SK-N-SH (cell line): ENCODE data around the gene GNL3. TPM values are rescaled to one million over a fixed set of nuclear protein-coding genes. Genes with fewer than 3 reads are reported as not detected.

Experiments
- CTCF ChIA-PET: fragments of 300-600, 350-600 bp; formaldehyde crosslinking; extraction: SDS; loops from one replicate; lab custom pipeline; 2021; lab: Yijun Ruan, JAX
- POLR2A ChIA-PET: fragments of 350-600 bp; sonication (Branson Sonifier 250); formaldehyde crosslinking; extraction: SDS; loops from one replicate; lab custom pipeline; 2020; ENCODE audit warnings: antibody characterized with exemption, inconsistent platforms; lab: Yijun Ruan, JAX
- DNase-seq: peaks from one replicate; pipeline ENCODE4 v3.0.0; 2012
- H2AFZ ChIP-seq: fragments of 200-600 bp; sonication (generic); 2 replicates; pipeline ENCODE4 v1.8.1; 2016; ENCODE audit warnings: antibody characterized with exemption, mild to moderate bottlenecking, low read depth
- H3F3A ChIP-seq: fragments of 200-600 bp; sonication (generic); replicated peaks from 2 replicates; pipeline ENCODE3; 2016; ENCODE audit warnings: antibody characterized with exemption, mild to moderate bottlenecking; ENCODE audit not compliant: insufficient read depth
- H3K27ac ChIP-seq, 2 experiments: fragments of 200-500 bp in 1 of 2; fragments of 200-600 bp in 1 of 2; sonication (Bioruptor generic) in 1 of 2; sonication (generic), shearing (Covaris generic) in 1 of 2; 2 replicates each; pipeline versions ENCODE4 v1.5.1 to v1.6.1; 2014 to 2016; ENCODE audit warnings: low read depth in 2 of 2, inconsistent platforms in 1 of 2, low read length in 1 of 2, mild to moderate bottlenecking in 1 of 2, mixed read lengths in 1 of 2
- H3K27me3 ChIP-seq: fragments of 200-600 bp; sonication (generic), shearing (Covaris generic); 2 replicates; pipeline ENCODE4 v1.6.1; 2016; ENCODE audit warnings: mixed run types; ENCODE audit not compliant: insufficient read depth
- H3K36me3 ChIP-seq, 2 experiments: fragments of 200-500 bp in 1 of 2; fragments of 200-600 bp in 1 of 2; sonication (Bioruptor generic) in 1 of 2; sonication (generic) in 1 of 2; replicated peaks in 1 of 2; 2 replicates each; pipeline versions ENCODE3 to v1.5.1; 2014 to 2016; ENCODE audit warnings: low read length in 1 of 2, mild to moderate bottlenecking in 1 of 2; ENCODE audit not compliant: insufficient read depth in 2 of 2, control insufficient read depth in 1 of 2
- H3K4me1 ChIP-seq, 2 experiments: fragments of 200-500 bp in 1 of 2; fragments of 200-600 bp in 1 of 2; sonication (Bioruptor generic) in 1 of 2; sonication (generic), shearing (Covaris generic) in 1 of 2; 2 replicates each; pipeline versions ENCODE4 v1.5.1 to v1.6.1; 2014 to 2016; ENCODE audit warnings: low read depth in 1 of 2, low read length in 1 of 2, mixed run types in 1 of 2; ENCODE audit not compliant: insufficient read depth in 2 of 2, control insufficient read depth in 1 of 2
- H3K4me2 ChIP-seq: fragments of 200-600 bp; sonication (generic), shearing (Covaris generic); 2 replicates; pipeline ENCODE4 v1.6.1; 2017; ENCODE audit warnings: mixed run types
- H3K4me3 ChIP-seq, 2 experiments: fragments of 200-500 bp in 1 of 2; fragments of 200-600 bp in 1 of 2; sonication (Bioruptor generic) in 1 of 2; sonication (generic), shearing (Covaris generic) in 1 of 2; 2 replicates each; pipeline versions ENCODE4 v1.5.1 to v1.8.1; 2014 to 2016; ENCODE audit warnings: low read depth in 2 of 2, inconsistent platforms in 1 of 2, low read length in 1 of 2, mild to moderate bottlenecking in 1 of 2, mixed read lengths in 1 of 2, moderate library complexity in 1 of 2
- H3K79me2 ChIP-seq: fragments of 200-600 bp; sonication (generic); 2 replicates; pipeline ENCODE4 v1.8.1; 2017; ENCODE audit warnings: mild to moderate bottlenecking; ENCODE audit not compliant: insufficient read depth
- H3K9ac ChIP-seq: fragments of 200-600 bp; sonication (generic); 2 replicates; pipeline ENCODE4 v1.6.1; 2017; ENCODE audit warnings: mixed run types
- H3K9me2 ChIP-seq: fragments of 200-600 bp; sonication (generic); 2 replicates; pipeline ENCODE4 v1.6.1; 2017; ENCODE audit warnings: mixed run types
- H3K9me3 ChIP-seq: fragments of 200-600 bp; sonication (generic); 2 replicates; pipeline ENCODE4 v1.6.1; 2017; ENCODE audit warnings: mixed run types, mild to moderate bottlenecking, moderate library complexity
- H4K20me1 ChIP-seq: fragments of 200-600 bp; sonication (generic); 2 replicates; pipeline ENCODE4 v1.6.1; 2017; ENCODE audit warnings: mild to moderate bottlenecking, mixed run types; ENCODE audit not compliant: insufficient read depth
- CHD2 ChIP-seq: fragments of 150-350 bp; IDR thresholded peaks from 2 replicates; pipeline ENCODE4 v1.6.1; 2018; ENCODE audit warnings: low read length; ENCODE audit not compliant: partially characterized antibody
- ELF1 ChIP-seq: IDR thresholded peaks from 2 replicates; pipeline ENCODE4 v1.4.0; 2012
- EP300 ChIP-seq, 2 experiments: IDR thresholded peaks; 2 replicates each; pipeline versions ENCODE4 v1.4.0 to v1.6.1; 2012; ENCODE audit warnings: borderline replicate concordance in 1 of 2, low read depth in 1 of 2, low read length in 1 of 2
- EZH2phosphoT487 ChIP-seq: fragments of 200-600 bp; sonication (generic); IDR thresholded peaks from 2 replicates; pipeline ENCODE4 v1.6.1; 2017; ENCODE audit warnings: low read depth, mixed run types, mild to moderate bottlenecking, antibody characterized with exemption, moderate library complexity, borderline replicate concordance
- GABPA ChIP-seq: IDR thresholded peaks from 2 replicates; pipeline ENCODE4 v1.4.0; 2012; ENCODE audit warnings: low read depth, mild to moderate bottlenecking
- MEF2A ChIP-seq: IDR thresholded peaks from 2 replicates; pipeline ENCODE4 v1.4.0; 2012; ENCODE audit warnings: low read depth, borderline replicate concordance
- NFIC ChIP-seq: IDR thresholded peaks from 2 replicates; pipeline ENCODE4 v1.4.0; 2012; ENCODE audit warnings: borderline replicate concordance
- NRF1 ChIP-seq: IDR thresholded peaks from 2 replicates; pipeline ENCODE4 v1.6.1; 2012; ENCODE audit warnings: low read depth, mild to moderate bottlenecking, low read length
- POLR2AphosphoS5 ChIP-seq: IDR thresholded peaks from 2 replicates; pipeline ENCODE4 v1.6.1; 2012; ENCODE audit warnings: low read depth, low read length
- RCOR1 ChIP-seq: fragments of 150-350 bp; IDR thresholded peaks from 2 replicates; pipeline ENCODE4 v1.6.1; 2017; ENCODE audit warnings: antibody characterized with exemption, low read length
- RXRA ChIP-seq: IDR thresholded peaks from 2 replicates; pipeline ENCODE4 v1.4.0; 2012; ENCODE audit warnings: low read depth, mild to moderate bottlenecking, borderline replicate concordance
- SIN3A ChIP-seq: IDR thresholded peaks from 2 replicates; pipeline ENCODE4 v1.6.1; 2012; ENCODE audit warnings: low read depth, mild to moderate bottlenecking, low read length, moderate library complexity, borderline replicate concordance
- TAF1 ChIP-seq: IDR thresholded peaks from 2 replicates; pipeline ENCODE4 v1.6.1; 2012; ENCODE audit warnings: low read depth, mild to moderate bottlenecking, low read length, moderate library complexity, borderline replicate concordance
- TCF12 ChIP-seq: IDR thresholded peaks from 2 replicates; pipeline ENCODE4 v1.4.0; 2012
- USF1 ChIP-seq: IDR thresholded peaks from 2 replicates; pipeline ENCODE4 v1.4.0; 2012; ENCODE audit warnings: low read depth, borderline replicate concordance
- USF2 ChIP-seq: fragments of 150-350 bp; IDR thresholded peaks from 2 replicates; pipeline ENCODE4 v1.6.1; 2017; ENCODE audit warnings: antibody characterized with exemption, low read length, low read depth, borderline replicate concordance
- WGBS: methylation state at CpG from one replicate; pipeline ENCODE4 v1.1.6; 2017; ENCODE audit warnings: low lambda C conversion rate; 5-methylcytosine and 5-hydroxymethylcytosine counted together
- polyA plus RNA-seq, 3 experiments: library from polyadenylated mRNA; depleted of rRNA; stranded (reverse); fragments of >200 nt; gene quantifications; 2 replicates each; pipeline ENCODE4 v1.2.3, GENCODE V29; 2012
- TF ChIP-seq, protein P1 (sequence below): IDR thresholded peaks from 2 replicates; pipeline ENCODE4 v1.4.0; 2012; ENCODE audit warnings: low read depth
- TF ChIP-seq, protein P2 (sequence below): fragments of 150-350 bp; IDR thresholded peaks from 2 replicates; pipeline ENCODE4 v1.6.1; 2016; ENCODE audit warnings: mild to moderate bottlenecking, low read depth, low read length

The GNL3 gene
- polyA plus RNA-seq, 1 of the 3 experiments (the other 2 are of a cell fraction), result 55.0 TPM

GRCh38 chr3:52685285-52685708 lies 535 bp upstream of the GNL3 start:
- peak overlapping the region; percentile 86 to 93 for H3K27ac ChIP-seq
- no peaks in the 10 kb centered on the region for H3K9me2 ChIP-seq
- ChIA-PET POLR2A (interaction anchor here (0.6 to 0.8 kb wide), 2 partner anchors 149 to 182 kb away, joined by 4 read pairs; partner anchors contain the start of gene UQCC5), CTCF (no interaction called here)
- no peaks in the 10 kb centered on the region for H4K20me1 ChIP-seq
- peaks cover 17% of the 10 kb centered on the region for H3F3A ChIP-seq
- peaks cover 0 to 13% of the 10 kb centered on the region in 2 experiments; a peak in 2 of 4 replicates for H3K4me1 ChIP-seq
- peak overlapping the region; percentile 96 for H3K9ac ChIP-seq
- DNase-seq, result peak; percentile 97
- peak overlapping the region; percentile 68 for H2AFZ ChIP-seq
- H3K4me3 ChIP-seq, result peak overlapping the region; percentile 88 to 95
- WGBS, result 2% methylated on average over 13 of the region's 41 CpGs
- H3K9me3 ChIP-seq, result no peaks in the 10 kb centered on the region
- TF ChIP-seq RCOR1, result no peak
- TF ChIP-seq SIN3A, result peak; percentile 79; the same call in 1 of the 2 replicates
- peak; percentile 3 for TF ChIP-seq CHD2
- 0 out of 2 replicates have a peak, but pooled peaks have one; percentile 3 for TF ChIP-seq ELF1
- H3K36me3 ChIP-seq, result peaks cover 43 to 50% of the 10 kb centered on the region in 2 experiments
- H3K4me2 ChIP-seq, result peak overlapping the region; percentile 80
- peaks cover 93% of the 10 kb centered on the region for H3K79me2 ChIP-seq
- H3K27me3 ChIP-seq, result no peaks in the 10 kb centered on the region

DNA sequence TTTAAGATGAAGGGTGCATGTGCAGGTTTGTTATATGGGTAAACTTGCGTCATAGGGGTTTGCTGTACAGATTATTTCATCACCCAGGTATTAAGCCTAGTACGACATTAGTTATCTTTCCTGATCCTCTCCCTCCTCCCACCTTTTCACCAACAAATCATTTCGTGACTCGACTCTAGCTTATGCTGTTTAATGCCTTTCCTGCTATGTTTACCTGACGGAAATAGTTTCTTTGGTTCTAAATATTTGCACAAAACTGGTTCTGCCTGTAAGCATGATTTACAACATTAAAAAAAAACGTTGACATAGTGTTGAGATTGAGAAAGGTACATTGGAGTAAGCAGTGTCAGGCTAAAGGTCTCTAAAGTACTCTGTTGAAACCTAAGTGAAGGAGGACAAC lies 2.4 kb downstream of the GNL3 start:
- DNase-seq, result no peak
- no peak overlapping the region for H2AFZ ChIP-seq
- H3K27me3 ChIP-seq, result no peaks in the 10 kb centered on the region
- peaks cover 25% of the 10 kb centered on the region for H3F3A ChIP-seq
- TF ChIP-seq EP300 (IDR thresholded peaks at IDR 0.05; ENCODE audit: borderline replicate concordance in 1 of 2, low read depth in 1 of 2, low read length in 1 of 2), result no peak
- TF ChIP-seq, protein P1, sequence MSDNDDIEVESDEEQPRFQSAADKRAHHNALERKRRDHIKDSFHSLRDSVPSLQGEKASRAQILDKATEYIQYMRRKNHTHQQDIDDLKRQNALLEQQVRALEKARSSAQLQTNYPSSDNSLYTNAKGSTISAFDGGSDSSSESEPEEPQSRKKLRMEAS, result no peak
- no peak for TF ChIP-seq TCF12
- TF ChIP-seq NRF1, result no peak
- no peak for TF ChIP-seq USF1
- CTCF ChIA-PET, result no interaction called here
- H3K36me3 ChIP-seq, result peaks cover 57 to 64% of the 10 kb centered on the region in 2 experiments
- no peaks in the 10 kb centered on the region for H4K20me1 ChIP-seq
- no peak overlapping the region for H3K27ac ChIP-seq
- H3K9me2 ChIP-seq, result no peaks in the 10 kb centered on the region
- peaks cover 5 to 13% of the 10 kb centered on the region in 2 experiments; a peak in 2 of 4 replicates for H3K4me1 ChIP-seq
- H3K79me2 ChIP-seq, result peaks cover 81% of the 10 kb centered on the region
- WGBS, result 83% methylated on average over 6 of the region's 6 CpGs
- no peaks in the 10 kb centered on the region for H3K9me3 ChIP-seq
- H3K9ac ChIP-seq, result no peak overlapping the region
- H3K4me3 ChIP-seq, result no peak overlapping the region
- H3K4me2 ChIP-seq, result no peak overlapping the region
- POLR2A ChIA-PET, result interaction anchor here (1.3 kb wide), 1 partner anchor 9 kb away, joined by 5 read pairs; no protein-coding TSS in a partner anchor

DNA sequence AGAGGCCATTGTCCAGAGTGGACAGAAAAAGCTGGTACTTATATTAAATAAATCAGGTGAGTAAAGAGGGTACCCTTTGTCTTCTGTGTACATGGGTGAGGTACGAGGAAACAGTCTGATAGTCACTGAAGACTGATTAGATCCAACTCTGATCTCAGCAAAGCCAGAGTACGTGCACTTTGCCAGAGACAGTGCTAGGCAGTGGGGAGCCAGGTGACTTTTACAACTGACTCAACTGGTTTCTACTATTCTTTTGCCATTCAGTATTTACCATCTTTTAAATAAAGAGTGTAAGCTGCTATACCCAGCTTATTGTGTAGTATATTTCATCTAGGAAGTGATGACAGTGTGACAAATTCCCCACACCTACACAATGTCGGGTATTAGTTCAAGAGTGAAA lies 3.3 kb downstream of the GNL3 start:
- POLR2A ChIA-PET, result interaction anchor here (1.3 kb wide), 1 partner anchor 8 kb away, joined by 5 read pairs; no protein-coding TSS in a partner anchor
- TF ChIP-seq ELF1, result no peak
- no peak for TF ChIP-seq RXRA
- no peak for TF ChIP-seq MEF2A
- TF ChIP-seq, protein P2, sequence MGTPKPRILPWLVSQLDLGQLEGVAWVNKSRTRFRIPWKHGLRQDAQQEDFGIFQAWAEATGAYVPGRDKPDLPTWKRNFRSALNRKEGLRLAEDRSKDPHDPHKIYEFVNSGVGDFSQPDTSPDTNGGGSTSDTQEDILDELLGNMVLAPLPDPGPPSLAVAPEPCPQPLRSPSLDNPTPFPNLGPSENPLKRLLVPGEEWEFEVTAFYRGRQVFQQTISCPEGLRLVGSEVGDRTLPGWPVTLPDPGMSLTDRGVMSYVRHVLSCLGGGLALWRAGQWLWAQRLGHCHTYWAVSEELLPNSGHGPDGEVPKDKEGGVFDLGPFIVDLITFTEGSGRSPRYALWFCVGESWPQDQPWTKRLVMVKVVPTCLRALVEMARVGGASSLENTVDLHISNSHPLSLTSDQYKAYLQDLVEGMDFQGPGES, result no peak
- TF ChIP-seq, protein P1, result no peak
- TF ChIP-seq POLR2AphosphoS5, result no peak
- no peak for TF ChIP-seq USF2
- TF ChIP-seq CHD2, result no peak
- TF ChIP-seq RCOR1, result no peak
- TF ChIP-seq GABPA, result no peak
- no peak for TF ChIP-seq TAF1
- no peak for TF ChIP-seq EZH2phosphoT487
- no peak for TF ChIP-seq NFIC
- H3K27me3 ChIP-seq, result no peaks in the 10 kb centered on the region
- H3K4me2 ChIP-seq, result no peak overlapping the region
- peaks cover 72% of the 10 kb centered on the region for H3K79me2 ChIP-seq
- H3K4me3 ChIP-seq, result no peak overlapping the region
- WGBS, result 67% methylated on average over 3 of the region's 3 CpGs
- H3K9ac ChIP-seq, result no peak overlapping the region
- no peaks in the 10 kb centered on the region for H3K9me3 ChIP-seq
- H3K27ac ChIP-seq, result no peak overlapping the region
- peaks cover 65 to 72% of the 10 kb centered on the region in 2 experiments for H3K36me3 ChIP-seq
- H3K4me1 ChIP-seq, result peaks cover 5 to 13% of the 10 kb centered on the region in 2 experiments; a peak in 2 of 4 replicates
- H3F3A ChIP-seq, result peaks cover 34% of the 10 kb centered on the region
- CTCF ChIA-PET, result interaction anchor here (1.4 kb wide), 1 partner anchor 16 kb away, joined by 3 read pairs; no protein-coding TSS in a partner anchor
- no peaks in the 10 kb centered on the region for H3K9me2 ChIP-seq
- H4K20me1 ChIP-seq, result no peaks in the 10 kb centered on the region
- no peak overlapping the region for H2AFZ ChIP-seq
- DNase-seq, result no peak
